Skeletal muscle satellite cell (primary cell): ENCODE data around the gene PTDSS2.

Source experiments
- H3K27me3 ChIP-seq: 2 replicates; pipeline ENCODE4 v1.7.0; 2013; ENCODE audit warnings: low read length; ENCODE audit not compliant: control insufficient read depth, insufficient read depth
- H3K36me3 ChIP-seq: 2 replicates; pipeline ENCODE4 v1.7.0; 2013; ENCODE audit warnings: mild to moderate bottlenecking, control low read depth, low read length; ENCODE audit not compliant: insufficient read depth
- H3K4me1 ChIP-seq: 2 replicates; pipeline ENCODE4 v1.7.0; 2013; ENCODE audit warnings: low read length; ENCODE audit not compliant: control insufficient read depth, insufficient read depth
- H3K4me2 ChIP-seq: 2 replicates; pipeline ENCODE4 v1.7.0; 2013; ENCODE audit warnings: mild to moderate bottlenecking, low read length
- H3K4me3 ChIP-seq: 2 replicates; pipeline ENCODE4 v1.7.0; 2013; ENCODE audit warnings: low read length
- H3K9ac ChIP-seq: 2 replicates; pipeline ENCODE4 v1.7.0; 2013; ENCODE audit warnings: mild to moderate bottlenecking, low read depth, low read length, moderate library complexity
- H3K9me3 ChIP-seq: replicated peaks from 2 replicates; pipeline ENCODE4 v1.7.0; 2013; ENCODE audit warnings: mild to moderate bottlenecking, control low read depth, low read length

The PTDSS2 gene

GRCh38 chr11:479311-479710, 29.2 kb downstream of the PTDSS2 start:
- Histone ChIP-seq H3K4me3 (no peak overlapping the region), H3K27me3 (no peaks in the 10 kb centered on the region), H3K4me1 (no peaks in the 10 kb centered on the region), H3K4me2 (no peak overlapping the region), H3K9ac (no peak overlapping the region), H3K36me3 (peaks cover 7% of the 10 kb centered on the region), H3K9me3 (no peaks in the 10 kb centered on the region)

DNA sequence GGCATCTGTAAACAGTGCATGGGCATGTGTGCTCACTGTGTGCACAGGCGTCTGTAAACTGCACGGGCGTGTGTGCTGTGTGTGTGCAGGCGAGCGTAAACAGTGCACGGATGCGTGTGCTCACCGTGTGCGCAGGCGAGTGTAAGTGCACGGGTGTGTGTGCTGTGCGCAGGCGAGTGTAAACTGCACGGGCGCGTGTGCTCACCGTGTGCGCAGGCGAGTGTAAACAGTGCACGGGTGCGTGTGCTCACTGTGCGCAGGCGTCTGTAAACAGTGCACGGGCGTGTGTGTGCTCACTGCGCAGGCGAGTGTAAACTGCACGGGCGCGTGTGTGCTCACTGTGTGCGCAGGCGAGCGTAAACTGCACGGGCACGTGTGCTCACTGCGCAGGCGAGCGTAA, 34.5 kb downstream of the PTDSS2 start:
- Histone ChIP-seq H3K9me3 (no peaks in the 10 kb centered on the region), H3K9ac (no peak overlapping the region), H3K36me3 (no peaks in the 10 kb centered on the region), H3K4me1 (no peaks in the 10 kb centered on the region), H3K4me2 (no peak overlapping the region), H3K4me3 (no peak overlapping the region), H3K27me3 (no peaks in the 10 kb centered on the region)

DNA sequence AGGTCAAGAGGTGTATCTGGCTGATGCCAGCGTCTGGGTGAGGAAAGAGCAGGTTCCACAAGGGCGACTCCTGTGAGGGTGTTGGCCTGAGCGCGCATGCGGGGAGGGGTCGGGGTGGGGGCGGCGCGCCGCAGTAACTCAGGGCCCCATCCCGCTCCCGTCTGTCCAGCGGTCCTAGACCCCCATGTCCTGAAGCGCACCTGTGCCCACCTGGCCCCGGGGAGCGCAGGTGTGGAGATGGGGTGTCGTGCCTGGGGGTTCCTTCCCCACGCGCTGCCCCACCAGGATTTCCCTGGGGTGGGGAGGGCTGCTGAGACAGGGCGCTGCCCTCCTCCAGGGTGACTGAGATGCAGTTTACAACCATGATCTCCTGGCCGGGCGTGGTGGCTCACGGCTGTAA, 36.1 kb downstream of the PTDSS2 start:
- Histone ChIP-seq H3K4me1 (no peaks in the 10 kb centered on the region), H3K9me3 (no peaks in the 10 kb centered on the region), H3K4me3 (no peak overlapping the region), H3K9ac (no peak overlapping the region), H3K27me3 (no peaks in the 10 kb centered on the region), H3K4me2 (no peak overlapping the region), H3K36me3 (peaks cover 14% of the 10 kb centered on the region)

DNA sequence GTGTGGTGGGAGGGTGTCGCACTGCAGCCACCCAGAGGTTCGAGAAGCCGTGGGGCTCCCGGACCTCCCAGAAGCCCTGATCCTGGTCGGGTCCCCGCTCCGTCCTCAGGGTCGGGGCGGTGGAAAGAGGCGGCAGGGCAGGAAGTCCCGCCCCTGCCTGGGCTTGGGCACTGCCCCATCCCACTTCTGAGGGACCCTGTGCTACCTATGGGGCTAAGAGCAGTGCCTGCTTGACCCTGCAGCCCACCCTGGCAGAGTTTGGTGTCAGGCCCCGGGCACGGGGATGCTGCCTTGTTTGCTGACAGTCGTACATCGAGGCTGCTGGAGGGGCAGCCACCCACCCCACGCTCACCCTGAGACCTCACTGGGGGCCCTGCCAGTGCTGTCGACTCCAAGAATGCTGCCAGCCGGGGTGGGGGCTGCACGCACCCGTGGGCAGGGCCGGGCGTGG, 37.5 kb downstream of the PTDSS2 start:
- H3K4me1 ChIP-seq: no peaks in the 10 kb centered on the region
- H3K27me3 ChIP-seq: no peaks in the 10 kb centered on the region
- no peak overlapping the region for H3K4me2 ChIP-seq
- H3K9me3 ChIP-seq: no peaks in the 10 kb centered on the region
- H3K9ac ChIP-seq: no peak overlapping the region
- H3K4me3 ChIP-seq: no peak overlapping the region
- H3K36me3 ChIP-seq: peaks cover 18% of the 10 kb centered on the region

GRCh38 chr11:488062-488461, 38.0 kb downstream of the PTDSS2 start:
- H3K27me3 ChIP-seq: no peaks in the 10 kb centered on the region
- H3K4me2 ChIP-seq: no peak overlapping the region
- H3K4me3 ChIP-seq: no peak overlapping the region
- no peak overlapping the region for H3K9ac ChIP-seq
- H3K36me3 ChIP-seq: peaks cover 22% of the 10 kb centered on the region
- H3K9me3 ChIP-seq: no peaks in the 10 kb centered on the region
- H3K4me1 ChIP-seq: no peaks in the 10 kb centered on the region

DNA sequence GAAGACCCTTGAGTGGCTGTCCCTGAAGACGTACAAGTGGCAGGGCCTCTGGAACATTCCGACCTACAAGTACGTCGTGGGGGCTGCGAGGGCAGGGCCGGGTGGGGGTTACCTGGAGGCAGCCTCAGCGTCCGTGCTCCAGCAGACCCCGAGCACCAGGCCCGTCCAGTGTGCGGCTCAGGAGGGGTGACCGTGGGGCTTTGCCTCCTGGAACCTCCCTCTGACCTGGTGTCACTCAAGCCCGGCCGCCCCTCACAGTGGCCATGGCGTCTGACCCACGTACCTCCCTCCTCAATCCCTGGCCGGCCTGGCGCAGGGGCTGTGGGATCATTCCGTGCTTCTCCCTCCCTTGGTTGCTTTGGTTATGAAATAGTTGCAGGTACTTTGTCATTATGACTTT, 38.5 kb downstream of the PTDSS2 start:
- no peak overlapping the region for H3K9ac ChIP-seq
- no peaks in the 10 kb centered on the region for H3K9me3 ChIP-seq
- no peak overlapping the region for H3K4me2 ChIP-seq
- H3K36me3 ChIP-seq: peaks cover 25% of the 10 kb centered on the region
- H3K4me1 ChIP-seq: no peaks in the 10 kb centered on the region
- H3K4me3 ChIP-seq: no peak overlapping the region
- H3K27me3 ChIP-seq: no peaks in the 10 kb centered on the region

DNA sequence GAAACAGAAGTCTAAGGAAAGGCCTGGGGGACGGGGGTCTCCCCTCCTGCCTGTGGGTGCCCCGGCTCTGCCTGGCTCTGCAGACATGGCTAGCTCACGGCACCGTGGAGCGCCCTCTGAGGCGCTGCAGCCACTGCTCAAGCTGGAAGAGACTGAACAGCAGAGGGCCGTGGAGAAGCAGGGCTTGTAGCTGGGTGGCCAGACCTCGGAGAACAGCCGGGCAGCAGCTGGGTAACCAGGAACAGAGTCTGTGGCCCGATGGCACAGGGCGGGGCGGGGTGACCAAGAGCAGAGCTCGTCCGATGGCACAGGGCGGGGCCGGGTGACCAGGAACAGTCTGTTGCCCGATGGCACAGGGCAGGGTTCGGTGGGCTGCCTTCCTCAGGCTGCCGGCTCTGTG, 38.9 kb downstream of the PTDSS2 start:
- Histone ChIP-seq H3K9me3 (no peaks in the 10 kb centered on the region), H3K36me3 (peaks cover 29% of the 10 kb centered on the region), H3K4me3 (no peak overlapping the region), H3K9ac (no peak overlapping the region), H3K27me3 (no peaks in the 10 kb centered on the region), H3K4me1 (no peaks in the 10 kb centered on the region), H3K4me2 (no peak overlapping the region)

GRCh38 chr11:489610-490185, 39.6 kb downstream of the PTDSS2 start:
- peaks cover 34% of the 10 kb centered on the region for H3K36me3 ChIP-seq
- no peaks in the 10 kb centered on the region for H3K9me3 ChIP-seq
- H3K9ac ChIP-seq: no peak overlapping the region
- no peaks in the 10 kb centered on the region for H3K27me3 ChIP-seq
- H3K4me3 ChIP-seq: no peak overlapping the region
- peaks cover under 1% of the 10 kb centered on the region for H3K4me1 ChIP-seq
- H3K4me2 ChIP-seq: no peak overlapping the region

DNA sequence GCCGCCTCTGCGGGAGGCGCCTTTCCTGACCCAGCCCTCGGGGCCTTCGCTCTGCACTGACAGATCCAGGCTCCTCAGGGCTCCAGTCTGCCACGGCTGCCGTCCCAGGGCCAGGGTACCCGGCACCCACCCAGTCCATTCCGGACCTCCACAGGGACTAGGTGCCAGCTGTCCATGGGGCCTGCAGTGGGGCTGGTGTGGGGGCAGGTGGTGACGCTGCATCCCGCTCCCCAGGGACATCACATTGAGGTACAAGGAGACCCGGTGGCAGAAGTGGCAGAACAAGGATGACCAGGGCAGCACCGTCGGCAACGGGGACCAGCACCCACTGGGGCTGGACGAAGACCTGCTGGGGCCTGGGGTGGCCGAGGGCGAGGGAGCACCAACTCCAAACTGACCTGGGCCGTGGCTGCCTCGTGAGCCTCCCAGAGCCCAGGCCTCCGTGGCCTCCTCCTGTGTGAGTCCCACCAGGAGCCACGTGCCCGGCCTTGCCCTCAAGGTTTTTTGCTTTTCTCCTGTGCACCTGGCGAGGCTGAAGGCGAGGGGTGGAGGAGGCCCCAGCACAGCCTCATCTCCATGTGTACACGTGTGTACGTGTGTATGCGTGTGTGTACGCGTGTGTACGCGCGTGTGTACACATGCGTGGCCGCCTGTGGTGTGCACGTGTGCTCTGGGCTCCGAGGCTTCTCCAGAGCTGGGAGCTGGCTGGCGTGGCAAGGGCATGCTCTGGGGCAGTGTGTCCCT, 40.3 kb downstream of the PTDSS2 start:
- no peak overlapping the region for H3K4me3 ChIP-seq
- no peaks in the 10 kb centered on the region for H3K9me3 ChIP-seq
- no peak overlapping the region for H3K4me2 ChIP-seq
- peaks cover 7% of the 10 kb centered on the region for H3K4me1 ChIP-seq
- no peak overlapping the region for H3K9ac ChIP-seq
- H3K27me3 ChIP-seq: no peaks in the 10 kb centered on the region
- H3K36me3 ChIP-seq: peaks cover 41% of the 10 kb centered on the region

- H3K27me3 ChIP-seq: no peaks in the 10 kb centered on the region
- no peak overlapping the region for H3K4me2 ChIP-seq
- H3K9me3 ChIP-seq: no peaks in the 10 kb centered on the region
- H3K4me1 ChIP-seq: peaks cover 12% of the 10 kb centered on the region
- no peak overlapping the region for H3K9ac ChIP-seq
- H3K4me3 ChIP-seq: no peak overlapping the region
- H3K36me3 ChIP-seq: peaks cover 46% of the 10 kb centered on the region
These were observed 40.8 kb downstream of the PTDSS2 start for GRCh38 chr11:490930-491260.

- H3K9ac ChIP-seq: no peak overlapping the region
- H3K4me3 ChIP-seq: no peak overlapping the region
- H3K36me3 ChIP-seq: peaks cover 49% of the 10 kb centered on the region
- H3K27me3 ChIP-seq: no peaks in the 10 kb centered on the region
- H3K9me3 ChIP-seq: no peaks in the 10 kb centered on the region
- H3K4me1 ChIP-seq: peaks cover 15% of the 10 kb centered on the region
- H3K4me2 ChIP-seq: no peak overlapping the region
These were observed 41.3 kb downstream of the PTDSS2 start for GRCh38 chr11:491358-491757.
